GM19372 (cell line): Measurements from ENCODE around the gene ERICH4.
"Not testable (repeated sequence)": the region's sequence is repeated elsewhere in the genome, so short reads cannot be mapped to it uniquely, and the experiment has no call there.

Source experiments
- ATAC-seq: cut with Tn5 transposase; IDR thresholded peaks from one replicate; pipeline ENCODE4 v1.9.1; 2021; ENCODE audit warnings: mild to moderate bottlenecking, low read depth, moderate library complexity; ENCODE audit not compliant: unreplicated experiment

ERICH4 gene

DNA sequence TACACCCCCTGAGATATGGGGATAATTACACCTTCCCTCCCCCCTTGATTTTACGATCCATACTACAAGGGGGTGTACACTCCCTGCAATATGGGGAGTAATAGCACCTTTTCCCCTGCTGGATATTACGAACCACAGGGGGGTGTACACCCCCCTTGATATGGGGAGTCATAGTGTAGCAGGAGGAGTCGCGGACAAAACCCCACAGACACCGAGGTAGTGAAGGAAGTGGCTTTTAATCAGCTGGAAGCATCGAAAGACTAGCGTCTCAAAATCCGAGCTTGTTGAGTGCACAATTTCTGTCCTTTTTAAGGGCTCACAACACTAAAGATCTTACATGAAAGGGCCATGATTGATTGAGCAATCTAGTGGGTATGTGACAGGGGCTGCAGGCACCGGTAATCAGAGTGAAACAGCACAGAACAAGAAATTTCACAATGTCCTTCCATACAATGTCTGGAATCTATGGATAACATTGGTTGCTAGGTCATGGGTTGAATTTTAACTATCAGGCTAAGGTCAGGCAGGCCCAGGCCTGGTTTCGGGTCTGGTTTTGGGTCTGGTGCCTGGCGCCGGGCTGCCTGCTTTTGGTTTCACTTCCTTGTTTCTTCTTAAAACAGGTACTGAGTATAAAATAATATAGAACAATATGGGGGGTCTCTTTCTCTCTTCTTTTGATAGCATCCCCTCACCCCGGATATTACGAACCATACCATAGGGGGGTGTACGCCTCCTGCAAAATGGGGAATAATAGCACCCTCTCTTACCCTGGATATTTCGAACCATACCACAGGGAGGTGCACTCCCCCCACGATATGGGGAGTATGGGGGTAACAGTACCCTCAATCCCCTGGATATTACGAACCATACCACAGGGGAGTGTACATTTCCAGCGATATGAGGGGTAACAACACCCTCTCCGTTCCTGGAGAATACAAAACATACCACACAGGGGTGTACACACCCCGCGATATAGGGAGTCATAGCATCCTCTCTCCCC is 20.6 kb downstream of the ERICH4 start:
- ATAC-seq, result not testable (repeated sequence)

- ATAC-seq, result no peak
These were observed 33.6 kb downstream of the ERICH4 start for GRCh38 chr19:41476583-41476982.

DNA sequence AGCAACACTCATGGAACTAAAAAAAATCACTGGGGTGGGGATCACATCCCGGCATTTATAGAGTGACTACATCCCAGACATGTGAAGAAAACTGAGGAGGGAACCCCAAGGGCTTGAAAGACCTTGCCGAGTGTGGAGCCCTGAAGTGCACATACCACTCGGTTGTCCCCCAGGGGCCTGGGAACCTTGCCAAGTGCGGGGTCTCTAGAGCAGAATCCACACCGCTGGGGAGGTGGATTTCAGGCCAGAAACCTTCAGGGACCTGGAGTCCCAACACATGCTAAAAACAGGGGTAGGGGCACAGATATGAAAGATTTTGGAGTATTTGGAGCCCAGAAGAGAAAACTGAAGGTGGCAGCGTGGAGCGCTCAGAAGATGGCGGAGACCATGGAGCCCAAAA is 35.2 kb downstream of the ERICH4 start:
- no peak for ATAC-seq

- ATAC-seq, result no peak
These were observed 36.2 kb downstream of the ERICH4 start for GRCh38 chr19:41478875-41479756.

- no peak for ATAC-seq
These were observed 36.8 kb downstream of the ERICH4 start for GRCh38 chr19:41479757-41480191.

DNA sequence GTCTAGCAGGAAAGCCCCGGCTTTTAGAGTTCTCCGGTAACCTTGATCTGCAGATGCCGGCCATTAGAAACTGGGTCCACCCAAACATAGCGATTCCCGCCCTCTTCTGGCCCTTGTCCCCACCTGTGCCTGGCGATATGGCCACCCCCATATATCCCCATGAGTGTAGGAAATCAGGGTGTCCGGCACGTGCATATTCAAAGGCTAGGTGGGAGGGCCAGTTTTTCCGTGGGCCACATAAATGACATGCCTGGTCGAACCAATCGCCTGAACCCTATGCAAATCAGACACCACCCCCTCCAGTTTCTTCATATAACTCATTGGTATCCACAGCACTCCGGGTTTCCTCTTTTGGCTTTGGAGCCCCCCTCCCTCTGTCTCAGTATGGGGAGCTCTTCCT is 37.4 kb downstream of the ERICH4 start:
- no peak for ATAC-seq

- no peak for ATAC-seq
These were observed 41.9 kb downstream of the ERICH4 start for GRCh38 chr19:41484822-41485221.

DNA sequence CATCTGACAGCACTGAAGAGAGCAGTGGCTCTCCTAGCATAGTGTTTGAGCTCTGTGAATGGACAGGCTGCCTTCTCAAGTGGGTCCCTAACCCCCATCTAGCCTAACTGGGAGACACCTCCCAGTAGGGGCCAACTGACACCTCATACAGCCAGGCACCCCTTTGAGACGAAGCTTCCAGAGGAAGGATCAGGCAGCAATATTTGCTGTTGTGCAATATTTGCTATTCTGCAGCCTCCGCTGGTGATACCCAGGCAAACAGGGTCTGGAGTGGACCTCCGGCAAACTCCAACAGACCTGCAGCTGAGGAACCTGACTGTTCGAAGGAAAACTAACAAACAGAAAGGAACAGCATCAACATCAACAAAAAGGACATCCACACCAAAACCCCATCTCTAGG is 44.0 kb downstream of the ERICH4 start:
- ATAC-seq, result not testable (repeated sequence)

DNA sequence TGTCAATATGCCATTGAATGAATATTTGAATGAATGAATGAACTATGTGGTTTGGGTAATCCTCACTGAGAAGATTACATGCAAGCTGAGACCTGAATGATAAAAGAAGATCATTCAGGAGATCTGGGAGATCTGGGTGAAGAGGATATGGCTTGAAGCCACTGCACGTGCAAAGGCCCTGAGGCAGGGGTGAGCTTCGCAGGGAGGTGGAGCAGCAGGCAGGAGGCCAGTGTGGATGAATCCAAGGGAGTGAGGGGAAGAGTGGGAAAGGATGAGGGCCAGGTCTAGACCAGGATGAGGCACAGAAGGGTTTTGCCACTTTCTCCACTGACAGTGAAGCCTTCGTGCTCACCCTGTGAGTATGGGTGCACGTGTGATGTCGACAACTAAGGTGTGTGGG is 49.9 kb downstream of the ERICH4 start:
- no peak for ATAC-seq
